ENCODE measurements around the gene SCUBE1. TPM values are rescaled to one million over a fixed set of nuclear protein-coding genes. Genes with fewer than 3 reads are reported as not detected.

Gene SCUBE1
- total RNA-seq, 1 donor from 2014 or later, result 0.14 TPM

GRCh38 chr22:43227239-43227630 is 115.9 kb downstream of the SCUBE1 start:
- peaks cover 30% of the 10 kb centered on the region for H3K27me3 ChIP-seq (ENCODE audit: low read depth)
- no peak for DNase-seq
- no peaks in the 10 kb centered on the region for H3K9me3 ChIP-seq (replicated peaks)
- H3K27ac ChIP-seq (replicated peaks), result no peak overlapping the region
- no peaks in the 10 kb centered on the region for H3K36me3 ChIP-seq
- intact Hi-C loops (cut with micrococcal nuclease), result no loop called here
- peaks cover 10% of the 10 kb centered on the region for H3K4me1 ChIP-seq
- H3K4me3 ChIP-seq, result no peak overlapping the region
- TF ChIP-seq CTCF (IDR thresholded peaks at IDR 0.05; ENCODE audit: borderline replicate concordance), result no peak

DNA sequence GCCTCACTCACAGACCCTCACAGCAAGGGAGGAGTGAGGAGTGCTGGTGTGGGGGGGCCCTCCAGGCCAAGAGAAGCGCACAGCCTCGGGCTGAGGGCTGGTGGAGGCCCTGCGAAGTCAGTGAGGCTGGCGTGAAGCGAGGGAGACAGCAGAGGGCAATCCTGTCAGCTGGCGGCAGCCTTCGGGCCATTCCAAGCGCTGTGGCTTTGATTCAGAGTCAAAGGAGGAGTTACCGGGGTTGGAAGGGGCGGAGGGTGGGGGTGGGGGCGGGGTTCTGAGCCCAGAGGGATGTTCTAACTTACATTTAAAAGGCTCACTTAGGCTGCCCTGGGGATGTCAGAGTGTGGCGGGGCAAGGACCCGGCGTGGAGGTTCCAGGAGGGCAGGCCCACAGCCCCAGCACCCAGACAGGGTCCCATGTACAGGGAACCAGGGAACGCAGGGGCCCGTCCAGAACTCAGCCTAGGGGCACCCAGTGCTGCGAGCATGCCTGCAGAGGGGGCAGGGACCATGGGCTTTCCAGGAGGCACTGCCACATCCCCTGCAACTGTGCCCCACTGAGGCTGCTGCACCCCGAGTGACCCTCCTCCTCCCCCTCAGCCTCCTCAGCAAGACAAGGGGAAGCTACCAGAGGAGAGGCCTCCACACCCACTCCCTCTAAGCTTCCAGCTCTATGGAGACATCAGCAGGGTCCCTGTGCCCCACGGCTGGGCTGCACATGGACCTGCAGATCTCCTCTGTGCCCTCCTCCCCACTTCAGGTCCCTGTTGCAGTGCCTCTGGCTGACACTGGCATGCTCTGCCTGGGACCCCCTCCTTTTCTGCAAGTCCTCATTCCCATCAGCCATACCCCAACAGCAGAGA is 116.6 kb downstream of the SCUBE1 start:
- intact Hi-C loops (cut with micrococcal nuclease), result no loop called here
- H3K9me3 ChIP-seq (replicated peaks), result no peaks in the 10 kb centered on the region
- no peak overlapping the region for H3K27ac ChIP-seq (replicated peaks)
- no peaks in the 10 kb centered on the region for H3K36me3 ChIP-seq
- TF ChIP-seq CTCF (IDR thresholded peaks at IDR 0.05; ENCODE audit: borderline replicate concordance), result no peak
- H3K27me3 ChIP-seq (ENCODE audit: low read depth), result peaks cover 23% of the 10 kb centered on the region
- peaks cover 16% of the 10 kb centered on the region for H3K4me1 ChIP-seq
- no peak for DNase-seq
- no peak overlapping the region for H3K4me3 ChIP-seq

DNA sequence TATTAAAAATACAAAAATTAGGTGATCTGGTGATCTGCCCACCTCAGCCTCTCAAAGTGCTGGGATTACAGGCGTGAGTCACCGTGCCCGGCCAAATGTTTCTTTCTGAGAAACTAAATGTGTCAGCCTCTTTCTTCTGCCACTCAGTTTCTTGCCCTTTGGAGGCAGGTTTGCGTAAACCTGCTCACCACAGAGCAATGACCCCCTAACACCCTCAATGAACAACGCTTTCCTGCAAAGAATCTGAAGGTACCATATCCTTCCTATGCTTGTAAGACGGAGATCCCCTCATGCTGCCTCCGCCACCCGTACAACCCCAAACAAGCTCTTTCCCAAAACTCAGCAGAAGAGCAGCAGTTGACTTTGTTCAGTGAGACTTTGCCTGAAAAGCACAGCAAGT is 117.6 kb downstream of the SCUBE1 start:
- Histone ChIP-seq H3K27ac (replicated peaks) (no peak overlapping the region), H3K4me1 (peaks cover 20% of the 10 kb centered on the region), H3K27me3 (ENCODE audit: low read depth) (peaks cover 13% of the 10 kb centered on the region), H3K36me3 (no peaks in the 10 kb centered on the region), H3K4me3 (no peak overlapping the region), H3K9me3 (replicated peaks) (no peaks in the 10 kb centered on the region)
- intact Hi-C loops (cut with micrococcal nuclease), result no loop called here
- TF ChIP-seq CTCF (IDR thresholded peaks at IDR 0.05; ENCODE audit: borderline replicate concordance), result no peak
- no peak for DNase-seq

GRCh38 chr22:43222987-43223386 is 120.2 kb downstream of the SCUBE1 start:
- H3K36me3 ChIP-seq, result no peaks in the 10 kb centered on the region
- no peak for TF ChIP-seq CTCF (IDR thresholded peaks at IDR 0.05; ENCODE audit: borderline replicate concordance)
- H3K27ac ChIP-seq (replicated peaks), result peak overlapping the region; percentile 73
- intact Hi-C loops (cut with micrococcal nuclease), result no loop called here
- peaks cover 20% of the 10 kb centered on the region for H3K4me1 ChIP-seq
- no peak overlapping the region for H3K4me3 ChIP-seq
- no peak for DNase-seq
- no peaks in the 10 kb centered on the region for H3K27me3 ChIP-seq (ENCODE audit: low read depth)
- H3K9me3 ChIP-seq (replicated peaks), result no peaks in the 10 kb centered on the region

DNA sequence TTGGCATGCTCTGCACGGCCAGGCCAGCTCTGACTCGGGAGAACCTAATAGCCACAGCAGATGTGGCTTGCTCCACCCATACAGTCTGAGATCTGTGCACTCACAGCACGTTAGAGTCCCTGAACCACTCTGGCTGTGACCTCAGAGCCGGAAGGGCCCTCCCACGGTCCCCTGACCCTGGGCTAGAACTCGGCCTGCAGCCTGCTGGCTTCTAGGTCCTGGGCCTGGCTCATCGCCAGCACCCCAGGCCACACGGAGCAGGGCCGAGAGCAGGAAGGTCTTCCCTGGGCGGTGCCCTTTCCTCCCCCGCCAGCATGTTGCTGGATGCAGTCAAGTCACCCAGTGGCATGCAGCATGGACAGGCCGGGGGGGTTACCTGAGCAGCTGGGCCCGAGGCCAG is 120.9 kb downstream of the SCUBE1 start:
- peak overlapping the region; percentile 73 for H3K27ac ChIP-seq (replicated peaks)
- peak; percentile 66 for DNase-seq
- intact Hi-C loops (cut with micrococcal nuclease), result no loop called here

More for the DNA sequence above, 120.9 kb downstream of the SCUBE1 start:
- no peaks in the 10 kb centered on the region for H3K27me3 ChIP-seq (ENCODE audit: low read depth)
- TF ChIP-seq CTCF (IDR thresholded peaks at IDR 0.05; ENCODE audit: borderline replicate concordance), result no peak
- H3K36me3 ChIP-seq, result no peaks in the 10 kb centered on the region
- peak overlapping the region; percentile 1 for H3K4me3 ChIP-seq
- no peaks in the 10 kb centered on the region for H3K9me3 ChIP-seq (replicated peaks)
- H3K4me1 ChIP-seq, result peaks cover 20% of the 10 kb centered on the region
